GM18507 (cell line): ENCODE data around the gene CTSV.
A peak's percentile ranks its signal among the peaks of the same experiment; 100 is the strongest.
"Not testable (repeated sequence)": the region's sequence is repeated elsewhere in the genome, so short reads cannot be mapped to it uniquely, and the experiment has no call there.

ENCODE experiments used
- DNase-seq: peaks from one replicate; pipeline ENCODE4 v3.0.0; 2011; ENCODE audit warnings: low read depth; ENCODE audit not compliant: insufficient read length; ENCODE audit errors: extremely low spot score
- FAIRE-seq: peaks from 2 replicates; lab custom pipeline; 2011; peaks lifted over from hg19 to GRCh38; lab: Jason Lieb, UNC

The CTSV gene

GRCh38 chr9:97038611-97039513, at the start of gene CTSV:
Gene CTSV (minus strand): TSS chr9:97039142. CDS start chr9:97038043, 1,099 bp downstream.
- FAIRE-seq (peak; percentile 70), DNase-seq (peak; percentile 74)

GRCh38 chr9:97087668-97088215, 48.8 kb upstream of the CTSV start:
- FAIRE-seq, DNase-seq: not testable (repeated sequence)

- DNase-seq, FAIRE-seq: not testable (repeated sequence)
Observed at GRCh38 chr9:97084562-97084991, 45.6 kb upstream of the CTSV start.

GRCh38 chr9:97078362-97078761, 39.4 kb upstream of the CTSV start:
- no peak for FAIRE-seq
- no peak for DNase-seq

GRCh38 chr9:97077452-97078295, 38.7 kb upstream of the CTSV start:
- no peak for DNase-seq
- no peak for FAIRE-seq

- FAIRE-seq, DNase-seq: not testable (repeated sequence)
Observed at GRCh38 chr9:97076731-97077451, 37.9 kb upstream of the CTSV start.

- no peak for FAIRE-seq
- no peak for DNase-seq
Observed at GRCh38 chr9:97076238-97076637, 37.3 kb upstream of the CTSV start.

GRCh38 chr9:97075289-97075985, 36.5 kb upstream of the CTSV start:
- no peak for FAIRE-seq
- DNase-seq: no peak

- DNase-seq: no peak
- no peak for FAIRE-seq
Observed at GRCh38 chr9:97073506-97073905, 34.6 kb upstream of the CTSV start.

- no peak for DNase-seq
- no peak for FAIRE-seq
Observed at GRCh38 chr9:97072285-97072776, 33.4 kb upstream of the CTSV start.

- FAIRE-seq, DNase-seq: not testable (repeated sequence)
Observed at GRCh38 chr9:97070325-97070724, 31.4 kb upstream of the CTSV start.

- FAIRE-seq: no peak
- DNase-seq: no peak
Observed at GRCh38 chr9:97067490-97067889, 28.5 kb upstream of the CTSV start.

- FAIRE-seq: no peak
- no peak for DNase-seq
Observed at GRCh38 chr9:97064176-97064575, 25.2 kb upstream of the CTSV start.

- no peak for DNase-seq
- no peak for FAIRE-seq
Observed at GRCh38 chr9:97060796-97061195, 21.9 kb upstream of the CTSV start.

- FAIRE-seq (no peak), DNase-seq (no peak)
Observed at GRCh38 chr9:97059626-97060025, 20.7 kb upstream of the CTSV start.

GRCh38 chr9:97057651-97058050, 18.7 kb upstream of the CTSV start:
- DNase-seq (no peak), FAIRE-seq (no peak)

GRCh38 chr9:97055891-97056290, 16.9 kb upstream of the CTSV start:
- DNase-seq, FAIRE-seq: not testable (repeated sequence)

GRCh38 chr9:97053717-97054116, 14.8 kb upstream of the CTSV start:
- DNase-seq (no peak), FAIRE-seq (no peak)

- FAIRE-seq: no peak
- DNase-seq: no peak
Observed at GRCh38 chr9:97052735-97053134, 13.8 kb upstream of the CTSV start.
